Left colon (tissue), 2 donors: Measurements from ENCODE around the gene ARPC5. TPM values are rescaled to one million over a fixed set of nuclear protein-coding genes. Genes with fewer than 3 reads are reported as not detected.
"Not testable (repeated sequence)": the region's sequence is repeated elsewhere in the genome, so short reads cannot be mapped to it uniquely, and the experiment has no call there.

Experiments used
- ATAC-seq: fragments of 200-7000 bp; cut with Tn5 transposase; one replicate; pipeline ENCODE4 v1.9.1; 2020; ENCODE audit warnings: mild to moderate bottlenecking, moderate library complexity
- DNase-seq, 2 donors: peaks; one replicate each; pipeline ENCODE4 v3.0.0-alpha.2; 2020
- intact Hi-C, 2 donors: fragments of 100-400 bp; cut with DNase I in 1 of 2; cut with micrococcal nuclease in 1 of 2; formaldehyde crosslinking; loops; one replicate each; pipeline versions ENCODE4 v1.11.2 to v1.14.0; 2022; cut with DNase I, micrococcal nuclease
- total RNA-seq, 2 donors: library from RNA; stranded (reverse); fragmentation: NEBNext Ultra II Directional; extraction: Animal tissue kit (Norgen Biotek cat#: 25700); gene quantifications; one replicate each; pipeline ENCODE4 v1.2.1, GENCODE V29; 2021
- donor health status: DM: no; HTN: no; CAD: no.
- donor health status: DM: yes; HTN: yes; CAD: no.

Gene ARPC5
- total RNA-seq, 2 donors from 2014 or later: 153 to 169 TPM

DNA sequence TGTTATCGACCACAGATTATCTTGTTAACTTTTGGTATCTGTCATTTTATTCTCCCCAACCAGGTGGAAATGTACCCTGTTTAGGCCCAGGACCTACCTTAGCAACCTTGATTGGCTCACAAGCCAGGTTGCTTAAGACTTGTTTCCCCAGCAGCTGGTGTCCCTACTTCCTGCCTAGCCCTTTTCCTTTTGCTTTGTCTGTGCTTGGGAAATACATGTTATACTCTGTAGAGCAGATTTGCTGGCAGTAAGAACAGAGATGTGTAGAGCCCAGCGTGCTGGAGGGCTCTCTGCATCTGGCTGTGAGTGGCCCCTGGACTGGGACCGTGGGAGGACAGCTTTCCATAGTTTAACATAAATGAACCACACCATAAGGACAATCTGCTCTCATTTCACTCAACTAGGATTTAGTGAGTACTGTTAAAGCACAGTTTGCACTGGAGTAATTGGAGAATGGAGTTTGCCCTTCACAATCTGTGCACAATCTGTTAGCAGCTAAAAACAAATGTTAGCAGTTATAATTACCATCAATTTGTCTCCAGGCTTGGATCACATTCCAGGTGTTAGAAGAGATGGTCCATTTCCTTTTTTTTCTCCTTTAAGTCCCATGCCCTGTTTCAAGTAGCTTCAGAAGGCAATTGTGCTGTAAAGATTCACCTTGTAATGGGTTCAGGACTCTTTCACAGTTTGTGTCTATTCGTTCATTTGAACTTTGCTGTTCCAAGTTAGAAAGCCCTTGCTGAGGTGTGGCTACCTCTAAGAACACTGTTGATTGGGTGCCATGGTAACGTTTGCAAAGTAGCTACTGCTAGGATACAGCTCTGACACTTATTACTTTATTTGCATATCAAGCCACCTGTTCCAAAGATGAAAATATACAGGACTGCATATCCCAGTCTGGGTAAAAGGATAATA, 17.2 kb upstream of the ARPC5 start, which contains the start of gene APOBEC4:
Gene APOBEC4, minus strand, starts transcription at position 770 of the 915 bp plus-strand sequence. CDS start 4,535 bp downstream, outside the sequence.
- peak; percentile 94 for ATAC-seq

DNA sequence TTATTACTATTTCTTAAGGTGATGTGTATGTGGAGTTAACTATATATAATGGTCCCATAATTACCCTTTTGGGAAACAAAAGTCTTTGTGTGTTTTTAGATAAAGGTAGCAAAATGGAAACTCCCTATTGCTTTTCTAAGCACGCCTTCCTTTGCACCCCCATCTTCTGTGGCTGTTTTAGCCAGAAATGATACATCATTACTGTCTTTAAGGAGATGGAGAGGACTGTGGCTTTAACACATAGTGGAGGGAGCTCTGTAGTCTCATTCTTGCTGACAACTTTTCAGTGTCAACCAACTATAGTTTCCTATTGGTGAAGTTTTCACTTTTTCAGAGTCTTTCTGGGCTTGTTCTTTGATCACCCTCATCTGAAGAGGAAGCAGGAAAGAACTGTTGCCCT, 16.5 kb upstream of the ARPC5 start:
- ATAC-seq: peak; percentile 15
- intact Hi-C loops: loop anchor here (5.0 to 10.0 kb wide), 2 partner anchors 263 to 265 kb away; no protein-coding TSS in a partner anchor
- no peak for DNase-seq

More for the DNA sequence above, 17.2 kb upstream of the ARPC5 start, which contains the start of gene APOBEC4:
- peak; percentile 11 to 50 for DNase-seq
- intact Hi-C loops: loop anchor here (5.0 to 10.0 kb wide), 2 partner anchors 262 to 264 kb away; no protein-coding TSS in a partner anchor

DNA sequence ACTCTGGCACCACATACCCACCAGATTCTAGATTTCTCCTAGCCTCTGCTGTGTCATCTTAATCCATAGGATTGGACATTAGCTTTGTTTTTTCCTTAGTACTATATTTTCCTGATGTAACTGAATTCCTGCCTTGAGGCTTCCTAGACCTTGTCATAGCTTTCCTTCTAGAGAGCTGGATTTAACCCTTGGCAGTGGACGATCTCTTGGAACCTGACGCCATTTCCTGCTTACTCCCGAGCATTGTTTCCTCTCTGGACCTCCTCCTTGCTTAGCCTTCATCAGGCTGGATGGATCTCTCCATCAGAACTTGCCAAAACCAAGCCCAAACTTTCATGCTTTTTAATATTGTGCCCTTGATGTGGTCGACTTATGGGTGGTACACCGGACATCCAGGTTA, 16.0 kb upstream of the ARPC5 start:
- DNase-seq (no peak), ATAC-seq (no peak)
- intact Hi-C loops: loop anchor here (5.0 to 10.0 kb wide), 2 partner anchors 263 to 266 kb away; no protein-coding TSS in a partner anchor

DNA sequence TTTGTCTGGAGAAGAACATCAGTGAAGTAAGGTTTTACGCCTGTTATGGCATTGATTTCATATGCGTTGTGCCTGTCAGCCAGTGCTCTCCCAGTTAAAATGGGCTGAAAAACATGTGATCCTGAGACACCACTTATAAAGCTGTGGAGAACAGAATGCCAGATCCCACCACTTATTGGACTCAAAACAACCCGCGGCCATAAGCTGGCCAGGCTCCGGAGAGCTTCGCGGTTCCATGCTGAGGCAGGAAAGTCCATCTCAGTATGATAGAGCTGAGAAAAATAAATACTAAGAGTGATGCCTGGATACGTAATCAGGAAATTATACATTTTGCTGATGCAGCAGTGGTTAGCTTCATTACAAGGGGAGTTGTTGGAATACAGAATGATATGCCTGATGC, 12.5 kb upstream of the ARPC5 start:
- intact Hi-C loops: no loop called here
- DNase-seq (no peak), ATAC-seq (no peak)

DNA sequence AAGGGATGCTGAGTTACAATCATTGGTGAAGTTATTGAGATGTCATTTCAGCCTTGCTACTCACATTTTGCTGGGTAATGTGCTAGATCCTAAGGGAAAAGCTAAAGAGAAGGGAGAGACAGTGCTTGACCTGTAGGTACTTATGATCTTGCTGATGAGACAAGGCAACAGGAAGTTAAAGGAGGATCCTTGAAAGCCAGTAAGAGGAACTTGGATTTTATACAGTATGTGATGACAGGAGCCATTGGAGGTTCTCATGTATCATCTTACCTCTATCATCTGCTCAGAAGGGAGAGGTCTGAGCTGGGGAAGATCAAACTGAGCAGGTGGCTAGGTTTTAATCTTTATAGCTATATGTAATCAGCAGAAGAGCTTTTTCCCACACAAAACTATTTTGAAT, 11.2 kb upstream of the ARPC5 start:
- no peak for ATAC-seq
- DNase-seq: no peak
- intact Hi-C loops: no loop called here

DNA sequence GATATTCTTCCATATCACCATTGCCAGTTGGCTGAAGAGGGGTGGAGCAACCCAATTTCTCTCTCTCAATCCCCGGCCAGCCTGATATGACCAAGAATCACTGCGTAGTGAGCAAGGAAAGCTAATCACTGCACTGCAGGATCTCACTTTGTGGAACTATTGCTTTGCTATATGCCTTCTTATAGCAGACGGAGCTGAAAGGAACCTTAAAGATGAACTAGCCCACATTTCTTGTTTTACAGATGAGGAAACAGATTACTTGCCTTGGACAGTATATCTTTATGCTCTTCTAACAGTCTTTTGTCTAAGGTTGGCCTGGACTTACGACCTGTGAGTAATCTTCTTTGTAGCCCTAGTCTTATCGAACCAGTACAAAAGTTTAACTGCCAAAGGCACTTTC, 9.9 kb upstream of the ARPC5 start:
- intact Hi-C loops: no loop called here
- ATAC-seq (peak; percentile 92), DNase-seq (no peak)

DNA sequence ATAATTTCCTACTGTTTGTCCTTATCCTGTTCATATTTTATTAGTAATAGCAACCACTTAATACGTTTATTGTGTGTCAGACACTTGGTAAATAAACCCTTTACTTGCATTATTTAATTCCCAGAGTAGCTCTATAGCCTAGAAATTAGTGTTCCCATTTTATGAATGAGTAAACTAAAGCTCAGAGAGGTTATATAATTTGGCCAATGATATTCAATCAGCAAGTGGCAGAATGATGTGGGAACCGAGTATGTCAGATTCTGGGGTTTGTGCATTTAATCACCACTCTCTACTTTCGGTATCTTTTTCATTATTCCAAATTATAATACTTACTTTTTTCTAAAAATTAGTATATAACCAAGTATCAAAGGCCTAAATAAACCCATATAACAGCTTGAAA, 6.6 kb upstream of the ARPC5 start:
- intact Hi-C loops: no loop called here
- ATAC-seq (no peak), DNase-seq (no peak)

DNA sequence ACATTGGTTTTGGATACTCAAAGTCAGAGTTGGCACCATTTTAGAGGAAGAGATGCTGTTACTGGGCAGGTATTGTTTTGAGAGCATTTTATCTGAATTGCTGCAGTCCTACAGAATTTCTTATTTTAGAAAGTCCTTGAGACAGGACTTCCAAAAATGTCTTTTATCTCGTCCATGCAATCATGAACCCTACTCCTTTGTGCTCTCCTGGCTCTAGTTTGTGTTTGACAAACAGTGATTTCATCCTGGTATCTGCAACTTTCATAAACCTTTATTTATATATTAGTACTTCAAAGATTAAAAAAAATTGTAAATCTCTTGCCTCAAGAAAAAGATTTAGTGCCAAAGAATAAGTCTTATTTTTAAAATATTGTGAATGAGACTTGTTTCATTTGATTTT, 4.6 kb upstream of the ARPC5 start:
- intact Hi-C loops: no loop called here
- DNase-seq (no peak), ATAC-seq (no peak)

DNA sequence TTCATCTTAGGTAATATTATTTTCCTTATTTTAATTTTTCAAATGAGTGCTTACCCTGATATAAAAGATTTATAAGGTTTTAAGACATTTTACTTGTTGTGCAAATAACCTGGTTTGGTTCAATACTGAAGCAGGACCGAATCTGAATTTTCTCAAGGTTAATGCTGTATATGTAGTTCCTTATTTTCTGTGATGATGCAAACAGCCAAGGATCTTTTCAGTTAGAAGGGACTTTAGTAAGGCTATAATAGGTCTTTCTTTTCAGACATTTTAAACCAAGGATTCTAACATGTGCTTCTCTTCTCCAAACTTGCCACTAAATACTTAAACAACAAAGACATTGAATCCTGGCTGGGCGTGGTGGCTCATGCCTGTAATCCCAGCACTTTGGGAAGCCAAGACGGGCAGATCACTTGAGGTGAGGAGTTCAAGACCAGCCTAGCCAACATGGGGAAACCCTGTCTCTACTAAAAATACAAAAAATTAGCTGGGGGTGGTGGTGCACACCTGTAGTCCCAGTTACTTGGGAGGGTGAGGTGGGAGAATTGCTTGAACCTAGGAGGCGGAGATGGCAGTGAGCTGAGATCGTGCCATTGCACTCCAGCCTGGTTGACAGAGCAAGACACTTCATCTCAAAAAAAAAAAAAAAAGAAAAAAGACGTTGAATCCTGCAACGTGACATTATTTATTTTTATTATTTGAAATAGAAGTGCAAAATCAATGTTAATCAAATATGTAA, 3.2 kb upstream of the ARPC5 start:
- intact Hi-C loops: no loop called here
- ATAC-seq (no peak), DNase-seq (no peak)

DNA sequence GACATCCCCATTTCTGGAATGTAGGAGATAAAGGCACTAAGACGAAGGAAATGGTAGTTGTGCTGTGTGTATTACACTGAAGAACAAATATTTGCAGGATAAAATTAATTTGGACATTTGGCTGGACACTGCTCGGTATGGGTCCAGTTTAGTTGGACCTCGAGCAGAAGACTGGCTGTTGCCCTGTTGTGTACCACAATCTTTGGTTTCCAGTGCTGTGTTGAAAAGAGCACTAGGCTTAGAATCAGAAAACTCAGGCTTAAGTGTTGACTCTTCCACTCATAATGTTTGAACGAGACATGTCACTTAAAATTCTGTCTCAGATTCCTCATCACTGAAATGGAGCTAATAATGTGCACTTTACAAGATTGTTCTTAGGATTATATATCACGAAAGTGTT, 1.2 kb upstream of the ARPC5 start:
- intact Hi-C loops: no loop called here
- ATAC-seq (no peak), DNase-seq (no peak)

DNA sequence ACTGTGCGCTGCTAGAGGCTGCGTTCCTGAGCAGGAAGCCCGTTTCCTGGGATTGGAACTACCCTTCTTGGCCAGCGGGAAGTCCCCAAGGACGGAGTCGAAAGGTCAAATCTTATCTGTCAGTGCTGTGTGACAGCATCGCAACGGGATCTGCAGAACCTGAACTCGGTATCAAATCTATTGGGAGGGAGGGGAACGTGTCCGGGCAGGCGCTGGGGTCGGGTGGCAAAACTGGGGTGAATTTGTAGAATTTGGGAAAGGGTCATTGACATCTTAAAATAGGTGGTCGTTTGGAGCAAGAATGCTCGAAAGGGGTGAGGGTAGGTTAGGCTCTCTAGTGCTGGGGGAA, 725 bp upstream of the ARPC5 start:
- intact Hi-C loops: no loop called here
- DNase-seq: no peak
- peak; percentile 55 for ATAC-seq

DNA sequence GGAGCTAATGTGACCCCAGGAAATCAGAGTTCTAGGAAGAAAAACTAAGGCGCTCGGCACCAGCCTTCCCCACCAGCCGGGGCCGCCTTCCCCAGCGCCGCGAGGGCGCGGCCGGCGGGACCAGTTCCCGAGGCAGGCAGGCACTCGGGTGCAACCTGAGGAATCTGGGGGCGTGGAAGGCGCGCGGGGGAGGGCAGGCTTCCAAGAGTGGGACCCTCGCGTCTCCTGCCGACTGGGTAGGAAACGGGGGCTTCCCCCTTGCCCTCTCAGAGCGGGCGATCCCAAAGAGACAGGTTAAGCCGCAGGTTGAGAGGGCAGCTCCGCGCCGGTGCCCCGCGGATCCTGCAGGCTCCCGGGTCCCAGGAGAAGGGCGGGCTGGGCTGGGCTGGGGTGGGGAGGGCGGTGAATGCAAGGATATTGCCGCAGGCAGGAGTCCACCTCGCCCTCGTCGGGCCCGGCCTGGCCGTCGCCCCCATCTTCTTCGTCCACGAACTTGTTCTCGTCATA, 431 bp downstream of the ARPC5 start:
- ATAC-seq (peak; percentile 62), DNase-seq (peak; percentile 39 to 64)
- intact Hi-C loops: no loop called here

DNA sequence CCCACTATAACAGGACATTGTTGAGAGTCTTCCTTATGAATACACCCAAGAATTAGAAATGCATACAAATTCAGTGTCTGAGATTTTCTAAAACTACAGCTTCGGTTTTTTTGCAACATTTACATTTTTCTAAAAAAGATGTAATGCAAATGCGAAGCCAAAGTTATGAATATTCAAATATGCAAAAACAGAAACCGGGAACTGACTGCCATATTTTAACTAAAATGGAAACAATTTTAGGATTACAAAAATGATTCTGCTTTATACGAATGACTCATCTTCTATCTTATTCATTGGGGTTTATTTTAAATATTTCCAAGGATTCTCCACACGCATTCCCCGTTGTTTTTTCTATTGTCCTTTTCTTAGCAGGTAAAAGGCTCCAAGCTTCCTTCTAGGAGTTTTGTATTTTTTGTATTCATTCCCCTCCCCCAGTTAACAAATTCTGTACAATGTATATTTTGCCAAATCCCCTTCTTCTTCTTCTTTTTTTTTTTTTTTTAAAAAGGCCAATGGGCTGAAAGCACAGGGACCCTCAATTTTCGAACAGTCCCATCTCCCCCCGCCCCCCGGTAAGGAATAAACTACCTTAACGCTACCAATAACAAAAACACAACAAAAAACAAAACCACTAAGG, 1.0 kb downstream of the ARPC5 start:
- ATAC-seq: no peak
- no peak for DNase-seq
- intact Hi-C loops: no loop called here

DNA sequence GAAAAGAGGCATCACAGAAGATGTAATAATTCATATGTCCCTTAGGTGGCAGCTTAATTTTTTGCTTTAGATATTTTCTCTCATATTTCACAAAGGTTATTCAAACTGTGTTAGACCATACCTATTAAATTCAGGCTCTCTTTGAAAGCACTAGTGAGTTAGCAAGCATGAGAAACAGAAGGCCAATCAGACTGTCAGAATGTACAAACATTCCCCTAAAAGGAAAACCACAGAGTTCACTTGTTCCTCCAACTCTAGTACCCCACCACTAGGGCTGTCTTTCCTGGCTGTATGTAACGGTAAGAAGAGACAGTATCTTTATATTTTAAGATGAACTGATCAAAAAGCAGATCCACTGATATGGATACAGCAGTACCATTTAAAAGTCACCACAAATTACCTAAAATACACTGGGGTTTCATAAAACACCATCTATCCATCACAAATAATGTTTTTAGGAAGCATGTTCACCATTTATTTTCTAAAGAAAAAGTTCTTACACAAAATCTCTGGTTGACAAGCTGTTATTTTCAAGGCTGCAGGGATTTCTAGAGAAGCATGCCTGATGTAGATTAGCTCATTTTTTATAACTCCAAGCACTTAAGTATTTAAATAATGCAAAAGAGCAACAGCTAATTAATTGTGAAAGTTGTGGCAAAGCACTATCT, 1.8 kb downstream of the ARPC5 start:
- DNase-seq: no peak
- intact Hi-C loops: no loop called here
- no peak for ATAC-seq

DNA sequence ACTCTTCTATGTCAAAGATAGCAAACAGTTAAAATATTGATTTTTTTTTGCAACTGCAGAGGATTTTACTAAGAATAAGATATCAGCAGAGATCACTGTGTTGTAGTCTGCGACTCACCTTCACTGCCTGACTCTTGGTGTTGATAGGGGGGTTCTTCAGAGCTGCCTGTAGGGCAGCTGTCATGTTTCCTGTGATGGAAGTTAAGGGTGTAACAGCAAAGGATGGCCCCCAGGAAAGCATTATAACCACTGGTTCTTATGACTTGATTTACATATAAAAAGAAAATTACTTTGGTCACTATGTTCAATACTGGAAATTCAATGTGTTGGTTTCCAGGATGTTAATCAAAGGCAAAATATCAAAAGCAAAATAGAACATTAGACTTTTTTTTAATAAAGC, 2.6 kb downstream of the ARPC5 start:
- DNase-seq: no peak
- ATAC-seq: no peak
- intact Hi-C loops: no loop called here

DNA sequence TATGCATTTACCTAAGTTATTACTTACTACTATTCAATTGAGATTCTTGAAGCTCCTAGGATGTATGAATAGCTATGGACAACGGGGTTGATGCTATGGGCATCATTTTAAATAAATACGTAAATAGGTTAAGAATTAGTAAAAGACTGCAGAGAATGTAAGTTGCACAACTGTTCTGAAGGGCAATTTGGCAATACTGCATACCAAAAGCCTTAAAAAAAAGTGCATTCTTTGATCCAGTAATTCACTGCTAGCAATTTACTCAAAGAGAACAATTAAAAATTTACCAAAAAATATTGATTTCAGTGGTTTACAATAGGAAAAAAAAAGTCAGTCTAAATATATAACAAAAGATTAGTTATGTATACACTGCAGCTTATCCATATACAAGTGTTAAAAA, 3.5 kb downstream of the ARPC5 start:
- no peak for DNase-seq
- no peak for ATAC-seq
- intact Hi-C loops: no loop called here

DNA sequence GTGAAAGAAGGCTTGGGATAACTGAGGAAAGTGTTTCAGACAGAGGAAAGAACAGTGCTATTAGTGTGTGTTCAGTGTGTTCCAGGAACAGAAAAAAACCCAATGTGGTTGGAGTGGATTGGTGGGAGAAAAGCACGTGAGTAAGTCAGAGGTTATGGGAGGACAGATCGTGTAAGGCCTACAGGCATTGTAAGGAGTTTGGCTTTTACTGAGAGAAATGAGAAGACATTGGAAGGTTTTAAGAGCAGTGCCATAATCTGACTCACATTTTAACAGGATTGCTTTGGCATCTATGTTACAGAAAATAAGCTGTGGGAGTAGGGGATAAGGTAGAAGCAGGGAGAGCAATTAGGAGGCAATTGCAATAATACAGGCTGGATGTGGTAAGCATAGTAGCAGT, 4.8 kb downstream of the ARPC5 start:
- DNase-seq (no peak), ATAC-seq (no peak)
- intact Hi-C loops: no loop called here

DNA sequence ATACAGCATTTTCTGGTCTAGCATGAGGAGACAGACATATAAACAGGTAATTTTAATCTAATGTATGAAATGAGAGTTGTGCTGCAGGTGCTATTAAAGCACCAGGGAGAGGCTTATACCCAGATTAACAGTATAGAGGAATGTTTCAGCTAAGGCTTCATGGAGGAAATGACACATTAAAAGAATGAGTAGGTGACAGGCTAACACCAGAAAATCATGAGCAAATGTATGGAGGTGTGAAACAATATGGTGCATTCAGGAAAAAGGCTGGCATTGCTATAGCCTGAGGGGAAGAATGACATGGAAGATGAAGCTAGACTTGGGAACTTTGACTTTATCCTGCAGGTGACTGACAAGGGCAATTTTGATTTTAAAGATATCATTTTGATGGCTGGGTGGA, 7.0 kb downstream of the ARPC5 start:
- intact Hi-C loops: no loop called here
- ATAC-seq: no peak
- no peak for DNase-seq

DNA sequence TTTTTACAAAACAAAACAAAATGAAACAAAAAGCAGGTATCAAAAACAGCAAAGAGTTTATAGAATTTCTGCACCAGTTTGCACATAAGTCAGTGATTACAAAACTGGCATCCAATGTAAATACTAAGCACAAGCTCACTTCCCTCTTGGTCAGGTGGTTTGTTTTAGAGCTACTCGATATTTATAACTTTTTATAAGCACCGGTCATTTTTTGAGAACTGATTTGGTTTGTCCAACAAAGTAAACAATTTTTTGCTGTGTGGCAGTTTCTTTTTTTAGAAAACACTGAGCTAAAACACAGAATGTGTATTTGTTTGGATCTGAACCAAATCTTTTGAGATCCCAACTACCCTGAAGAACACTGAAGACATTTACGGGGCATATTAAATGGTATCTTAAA, 9.3 kb downstream of the ARPC5 start:
- ATAC-seq, DNase-seq, intact Hi-C loops: not testable (repeated sequence)
